HL-60 (cell line): ENCODE results near the gene OR5AC2.

Source experiments
- CTCF ChIP-seq: IDR thresholded peaks from one replicate; pipeline ENCODE4 v1.5.1; 2011; ENCODE audit warnings: low read length, control low read depth, inconsistent platforms; ENCODE audit not compliant: insufficient read depth
- POLR2AphosphoS5 ChIP-seq: IDR thresholded peaks from 2 replicates; pipeline ENCODE4 v1.6.1; 2012; ENCODE audit warnings: low read depth
- REST ChIP-seq: IDR thresholded peaks from 2 replicates; pipeline ENCODE4 v1.6.1; 2012; ENCODE audit warnings: low read depth; ENCODE audit not compliant: insufficient replicate concordance
- SPI1 ChIP-seq: IDR thresholded peaks from 2 replicates; pipeline ENCODE4 v1.6.1; 2012; ENCODE audit warnings: low read depth, mild to moderate bottlenecking, borderline replicate concordance

GRCh38 chr3:98095882-98096281 lies 8.9 kb downstream of the OR5AC2 start:
- TF ChIP-seq CTCF (no peak), REST (no peak), SPI1 (no peak), POLR2AphosphoS5 (no peak)
